Ovary (tissue), 3 donors: ENCODE measurements around the gene SLC19A1.

Experiments used
- POLR2A ChIP-seq: fragments of 450-650 bp; IDR thresholded peaks from one replicate; pipeline ENCODE4 v1.6.1; 2017; ENCODE audit warnings: antibody characterized with exemption, mild to moderate bottlenecking, moderate library complexity
- TF ChIP-seq, protein P1 (sequence below), 3 donors: fragments of 450-650 bp in 2 of 3; fragments of 200-600 bp in 1 of 3; IDR thresholded peaks; one replicate each; pipeline versions ENCODE4 v1.5.1 to v1.8.0; 2016 to 2022; ENCODE audit warnings: antibody characterized with exemption in 3 of 3, mild to moderate bottlenecking in 1 of 3
- donor health status: DM: no; HTN: no; CAD: no.

- no peak for TF ChIP-seq POLR2A
- TF ChIP-seq, protein P1, sequence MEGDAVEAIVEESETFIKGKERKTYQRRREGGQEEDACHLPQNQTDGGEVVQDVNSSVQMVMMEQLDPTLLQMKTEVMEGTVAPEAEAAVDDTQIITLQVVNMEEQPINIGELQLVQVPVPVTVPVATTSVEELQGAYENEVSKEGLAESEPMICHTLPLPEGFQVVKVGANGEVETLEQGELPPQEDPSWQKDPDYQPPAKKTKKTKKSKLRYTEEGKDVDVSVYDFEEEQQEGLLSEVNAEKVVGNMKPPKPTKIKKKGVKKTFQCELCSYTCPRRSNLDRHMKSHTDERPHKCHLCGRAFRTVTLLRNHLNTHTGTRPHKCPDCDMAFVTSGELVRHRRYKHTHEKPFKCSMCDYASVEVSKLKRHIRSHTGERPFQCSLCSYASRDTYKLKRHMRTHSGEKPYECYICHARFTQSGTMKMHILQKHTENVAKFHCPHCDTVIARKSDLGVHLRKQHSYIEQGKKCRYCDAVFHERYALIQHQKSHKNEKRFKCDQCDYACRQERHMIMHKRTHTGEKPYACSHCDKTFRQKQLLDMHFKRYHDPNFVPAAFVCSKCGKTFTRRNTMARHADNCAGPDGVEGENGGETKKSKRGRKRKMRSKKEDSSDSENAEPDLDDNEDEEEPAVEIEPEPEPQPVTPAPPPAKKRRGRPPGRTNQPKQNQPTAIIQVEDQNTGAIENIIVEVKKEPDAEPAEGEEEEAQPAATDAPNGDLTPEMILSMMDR (IDR thresholded peaks at IDR 0.05): no peak
Observed at GRCh38 chr21:45547545-45547900, 5.3 kb upstream of the SLC19A1 start.
